ENCODE results near the gene ZNF296. TPM values are rescaled to one million over a fixed set of nuclear protein-coding genes. Genes with fewer than 3 reads are reported as not detected.

The ZNF296 gene
- polyA plus RNA-seq, 1 donor from 2014 or later = 1.4 TPM

- Histone ChIP-seq H3K4me3 (ENCODE audit: low read length) (peak overlapping the region; percentile 98), H3K36me3 (ENCODE audit: insufficient read depth, low read length) (no peaks in the 10 kb centered on the region), H3F3A (ENCODE audit: insufficient read depth, low read length, poor library complexity, severe bottlenecking) (peaks cover 7% of the 10 kb centered on the region), H3K4me2 (ENCODE audit: low read length) (peak overlapping the region; percentile 57), H3K9me3 (ENCODE audit: low read length) (no peaks in the 10 kb centered on the region), H3K27me3 (ENCODE audit: insufficient read depth, low read depth, low read length) (no peaks in the 10 kb centered on the region), H3K27ac (ENCODE audit: low read length) (peak overlapping the region; percentile 97), H3K79me2 (replicated peaks; ENCODE audit: insufficient read depth, low read length) (peaks cover 26% of the 10 kb centered on the region), H3K9ac (ENCODE audit: low read length) (peak overlapping the region; percentile 91), H4K20me1 (ENCODE audit: insufficient read depth) (no peaks in the 10 kb centered on the region), H2AFZ (ENCODE audit: low read depth, low read length) (peak overlapping the region; percentile 37), H3K9me2 (ENCODE audit: insufficient read depth, low read length) (no peaks in the 10 kb centered on the region)
- TF ChIP-seq MXI1 (conservative IDR thresholded peaks at IDR 0.05; ENCODE audit: poor library complexity, severe bottlenecking) (no peak), TAF1 (IDR thresholded peaks at IDR 0.05; ENCODE audit: low read depth) (no peak), SMC3 (conservative IDR thresholded peaks at IDR 0.05; ENCODE audit: poor library complexity) (no peak), CTCF (IDR thresholded peaks at IDR 0.05; ENCODE audit: poor library complexity, severe bottlenecking) (no peak), EP300 (conservative IDR thresholded peaks at IDR 0.05; ENCODE audit: poor library complexity, severe bottlenecking) (no peak), POLR2AphosphoS5 (IDR thresholded peaks at IDR 0.05) (no peak), EZH2 (IDR thresholded peaks at IDR 0.05; ENCODE audit: borderline replicate concordance, insufficient read depth, low read length, poor library complexity, severe bottlenecking) (no peak), REST (IDR thresholded peaks at IDR 0.05; ENCODE audit: borderline replicate concordance) (no peak), RAD21 (conservative IDR thresholded peaks at IDR 0.05) (no peak)
These were observed 14.3 kb upstream of the ZNF296 start for GRCh38 chr19:45090606-45091005.

GRCh38 chr19:45090034-45090433, 13.8 kb upstream of the ZNF296 start:
- H3K9me3 ChIP-seq (ENCODE audit: low read length) = no peaks in the 10 kb centered on the region
- no peaks in the 10 kb centered on the region for H4K20me1 ChIP-seq (ENCODE audit: insufficient read depth)
- peaks cover 20% of the 10 kb centered on the region for H3K79me2 ChIP-seq (replicated peaks; ENCODE audit: insufficient read depth, low read length)
- H3K9me2 ChIP-seq (ENCODE audit: insufficient read depth, low read length) = no peaks in the 10 kb centered on the region
- no peak overlapping the region for H2AFZ ChIP-seq (ENCODE audit: low read depth, low read length)
- no peak overlapping the region for H3K27ac ChIP-seq (ENCODE audit: low read length)
- peaks cover 7% of the 10 kb centered on the region for H3F3A ChIP-seq (ENCODE audit: insufficient read depth, low read length, poor library complexity, severe bottlenecking)
- TF ChIP-seq EP300 (conservative IDR thresholded peaks at IDR 0.05; ENCODE audit: poor library complexity, severe bottlenecking) (no peak), RAD21 (conservative IDR thresholded peaks at IDR 0.05) (no peak), CTCF (IDR thresholded peaks at IDR 0.05; ENCODE audit: poor library complexity, severe bottlenecking) (no peak), MXI1 (conservative IDR thresholded peaks at IDR 0.05; ENCODE audit: poor library complexity, severe bottlenecking) (no peak), REST (IDR thresholded peaks at IDR 0.05; ENCODE audit: borderline replicate concordance) (no peak)
- H3K27me3 ChIP-seq (ENCODE audit: insufficient read depth, low read depth, low read length) = no peaks in the 10 kb centered on the region
- no peak overlapping the region for H3K4me2 ChIP-seq (ENCODE audit: low read length)
- H3K9ac ChIP-seq (ENCODE audit: low read length) = no peak overlapping the region
- no peaks in the 10 kb centered on the region for H3K36me3 ChIP-seq (ENCODE audit: insufficient read depth, low read length)
- no peak overlapping the region for H3K4me3 ChIP-seq (ENCODE audit: low read length)

All from neural cell (in vitro differentiated cells).